HepG2 (cell line): ENCODE measurements around the gene ARPC1B. TPM values are rescaled to one million over a fixed set of nuclear protein-coding genes. Genes with fewer than 3 reads are reported as not detected.

ENCODE experiments used
- ATF3 ChIP-seq: sonication (generic); formaldehyde crosslinking; IDR thresholded peaks from 2 replicates; pipeline ENCODE4 v1.4.0; 2020; ENCODE audit warnings: missing genetic modification reagents
- GABPB1 ChIP-seq: IDR thresholded peaks from 2 replicates; pipeline ENCODE4 v1.6.1; 2016; ENCODE audit warnings: mild to moderate bottlenecking, missing genetic modification reagents, moderate library complexity, missing compliant biosample characterization
- HCFC1 ChIP-seq: fragments of 150-350 bp; IDR thresholded peaks from 2 replicates; pipeline ENCODE4 v1.6.1; 2014; ENCODE audit warnings: low read depth, low read length
- HOXA9 ChIP-seq: sonication (generic); formaldehyde crosslinking; IDR thresholded peaks from 2 replicates; pipeline ENCODE4 v1.8.1; 2022; ENCODE audit warnings: missing genetic modification reagents, mild to moderate bottlenecking, moderate library complexity, borderline replicate concordance
- KLF15 ChIP-seq: sonication (generic); formaldehyde crosslinking; IDR thresholded peaks from 2 replicates; pipeline ENCODE4 v1.8.1; 2023; ENCODE audit warnings: borderline replicate concordance, mild to moderate bottlenecking, inconsistent platforms, missing genetic modification reagents, mixed read lengths
- KLF16 ChIP-seq, 2 experiments: sonication (generic) in 1 of 2; formaldehyde crosslinking in 1 of 2; IDR thresholded peaks; 2 replicates each; pipeline versions ENCODE4 v1.6.1 to v1.8.0; 2016 to 2023; ENCODE audit warnings: missing genetic modification reagents in 2 of 2, missing compliant biosample characterization in 1 of 2
- MEF2D ChIP-seq: sonication (generic); formaldehyde crosslinking; IDR thresholded peaks from 2 replicates; pipeline ENCODE4 v1.5.1; 2020; ENCODE audit warnings: mild to moderate bottlenecking, missing genetic modification reagents
- MIER2 ChIP-seq: IDR thresholded peaks from 2 replicates; pipeline ENCODE4 v1.6.1; 2016; ENCODE audit warnings: missing biosample characterization, missing genetic modification reagents
- PITX1 ChIP-seq: sonication (generic); formaldehyde crosslinking; IDR thresholded peaks from 2 replicates; pipeline ENCODE4 v1.5.1; 2020; ENCODE audit warnings: mild to moderate bottlenecking, missing genetic modification reagents
- POLR2AphosphoS2 ChIP-seq: IDR thresholded peaks from 2 replicates; pipeline ENCODE4 v1.6.1; 2011; ENCODE audit warnings: low read depth, low read length, improper control_type of control experiment
- SMAD9 ChIP-seq: sonication (generic); formaldehyde crosslinking; IDR thresholded peaks from 2 replicates; pipeline ENCODE4 v1.5.1; 2020; ENCODE audit warnings: mild to moderate bottlenecking, missing genetic modification reagents
- TP53 ChIP-seq: sonication (generic); formaldehyde crosslinking; conservative IDR thresholded peaks from 2 replicates; pipeline ENCODE4 v1.4.0; 2020; ENCODE audit warnings: missing genetic modification reagents
- ZFP91 ChIP-seq: sonication (generic); formaldehyde crosslinking; IDR thresholded peaks from 2 replicates; pipeline ENCODE4 v1.9.0; 2022; ENCODE audit warnings: missing genetic modification reagents, mild to moderate bottlenecking, borderline replicate concordance
- ZNF180 ChIP-seq: sonication (generic); formaldehyde crosslinking; IDR thresholded peaks from 2 replicates; pipeline ENCODE4 v1.4.0; 2020; ENCODE audit warnings: low read depth, missing genetic modification reagents, borderline replicate concordance
- ZNF296 ChIP-seq: sonication (generic); formaldehyde crosslinking; conservative IDR thresholded peaks from 2 replicates; pipeline ENCODE4 v1.5.0; 2020; ENCODE audit warnings: mild to moderate bottlenecking, missing genetic modification reagents
- ZNF317 ChIP-seq: sonication (generic); formaldehyde crosslinking; IDR thresholded peaks from 2 replicates; pipeline ENCODE4 v1.5.0; 2020; ENCODE audit warnings: mild to moderate bottlenecking, missing genetic modification reagents
- ZNF441 ChIP-seq: sonication (generic); formaldehyde crosslinking; IDR thresholded peaks from 2 replicates; pipeline ENCODE4 v1.7.0; 2021; ENCODE audit warnings: missing genetic modification reagents, borderline replicate concordance
- ZNF772 ChIP-seq: sonication (generic); formaldehyde crosslinking; IDR thresholded peaks from 2 replicates; pipeline ENCODE4 v1.5.0; 2020; ENCODE audit warnings: mild to moderate bottlenecking, missing genetic modification reagents
- ZXDC ChIP-seq: sonication (generic); formaldehyde crosslinking; IDR thresholded peaks from 2 replicates; pipeline ENCODE4 v1.5.0; 2020; ENCODE audit warnings: mild to moderate bottlenecking, missing genetic modification reagents
- polyA plus RNA-seq, 8 experiments: library from polyadenylated mRNA; depleted of rRNA in 3 of 8; stranded (reverse) in 7 of 8; unstranded in 1 of 8; fragments of >200 nt; fragmentation: Illumina TruSeq in 4 of 8; extraction: Trizol in 4 of 8; gene quantifications; 2 replicates each; pipeline versions ENCODE4 v1.2.1 to v1.2.3, GENCODE V29; 2011 to 2016; ENCODE audit warnings: low read depth in 4 of 8, missing spikeins in 1 of 8, mixed read lengths in 1 of 8; ENCODE audit not compliant: insufficient read depth in 1 of 8
- total RNA-seq, 5 experiments: library from RNA; depleted of rRNA; stranded (reverse); fragments of >200 nt; fragmentation: Illumina TruSeq; extraction: Trizol; gene quantifications; 2 replicates each; pipeline ENCODE4 v1.2.3, GENCODE V29; 2016; ENCODE audit warnings: low read depth in 1 of 5
- TF ChIP-seq, protein P1 (sequence below): sonication (generic); formaldehyde crosslinking; IDR thresholded peaks from 2 replicates; pipeline ENCODE4 v1.4.0; 2020; ENCODE audit warnings: missing genetic modification reagents, borderline replicate concordance
- TF ChIP-seq, protein P2 (sequence below): sonication (generic); formaldehyde crosslinking; IDR thresholded peaks from 2 replicates; pipeline ENCODE4 v1.5.0; 2020; ENCODE audit warnings: missing genetic modification reagents

The ARPC1B gene
- total and polyA plus RNA-seq, 2 of the 13 experiments (the other 11 are each of a cell fraction or from before 2014, with no cell fraction given): 72.9 to 89.1 TPM

GRCh38 chr7:99438573-99439480 is 64.3 kb downstream of the ARPC1B start, which contains the start of the genes CPSF4 and PTCD1 (continued):
- TF ChIP-seq HOXA9 (CRISPR knock-in tag) (0 out of 2 replicates have a peak, but pooled peaks have one; percentile 68), MEF2D (peak; percentile 66; the same call in 1 of the 2 replicates), ZNF296 (CRISPR knock-in tag) (no peak), ZNF441 (peak; percentile 58; the same call in 1 of the 2 replicates), GABPB1 (CRISPR knock-in tag) (peak; percentile 89), ATF3 (CRISPR knock-in tag) (no peak), TP53 (CRISPR knock-in tag) (no peak), PITX1 (CRISPR knock-in tag) (no peak), HCFC1 (peak; percentile 68), ZNF772 (CRISPR knock-in tag) (peak; percentile 89), MIER2 (CRISPR knock-in tag) (no peak), POLR2AphosphoS2 (peak; percentile 97), ZNF317 (CRISPR knock-in tag) (peak; percentile 70), SMAD9 (CRISPR knock-in tag) (no peak), ZNF180 (CRISPR knock-in tag) (no peak), ZXDC (no peak), KLF15 (CRISPR knock-in tag) (no peak), KLF16 (CRISPR knock-in tag; IDR thresholded peaks at IDR 0.05) (peak in 1 of 2 experiments; percentile 80; a peak in 1 of 4 replicates), ZFP91 (CRISPR knock-in tag) (peak; percentile 76)
- TF ChIP-seq, protein P1, sequence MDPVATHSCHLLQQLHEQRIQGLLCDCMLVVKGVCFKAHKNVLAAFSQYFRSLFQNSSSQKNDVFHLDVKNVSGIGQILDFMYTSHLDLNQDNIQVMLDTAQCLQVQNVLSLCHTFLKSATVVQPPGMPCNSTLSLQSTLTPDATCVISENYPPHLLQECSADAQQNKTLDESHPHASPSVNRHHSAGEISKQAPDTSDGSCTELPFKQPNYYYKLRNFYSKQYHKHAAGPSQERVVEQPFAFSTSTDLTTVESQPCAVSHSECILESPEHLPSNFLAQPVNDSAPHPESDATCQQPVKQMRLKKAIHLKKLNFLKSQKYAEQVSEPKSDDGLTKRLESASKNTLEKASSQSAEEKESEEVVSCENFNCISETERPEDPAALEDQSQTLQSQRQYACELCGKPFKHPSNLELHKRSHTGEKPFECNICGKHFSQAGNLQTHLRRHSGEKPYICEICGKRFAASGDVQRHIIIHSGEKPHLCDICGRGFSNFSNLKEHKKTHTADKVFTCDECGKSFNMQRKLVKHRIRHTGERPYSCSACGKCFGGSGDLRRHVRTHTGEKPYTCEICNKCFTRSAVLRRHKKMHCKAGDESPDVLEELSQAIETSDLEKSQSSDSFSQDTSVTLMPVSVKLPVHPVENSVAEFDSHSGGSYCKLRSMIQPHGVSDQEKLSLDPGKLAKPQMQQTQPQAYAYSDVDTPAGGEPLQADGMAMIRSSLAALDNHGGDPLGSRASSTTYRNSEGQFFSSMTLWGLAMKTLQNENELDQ: no peak
- TF ChIP-seq, protein P2, sequence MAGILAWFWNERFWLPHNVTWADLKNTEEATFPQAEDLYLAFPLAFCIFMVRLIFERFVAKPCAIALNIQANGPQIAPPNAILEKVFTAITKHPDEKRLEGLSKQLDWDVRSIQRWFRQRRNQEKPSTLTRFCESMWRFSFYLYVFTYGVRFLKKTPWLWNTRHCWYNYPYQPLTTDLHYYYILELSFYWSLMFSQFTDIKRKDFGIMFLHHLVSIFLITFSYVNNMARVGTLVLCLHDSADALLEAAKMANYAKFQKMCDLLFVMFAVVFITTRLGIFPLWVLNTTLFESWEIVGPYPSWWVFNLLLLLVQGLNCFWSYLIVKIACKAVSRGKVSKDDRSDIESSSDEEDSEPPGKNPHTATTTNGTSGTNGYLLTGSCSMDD: no peak
